ENCODE data around the gene KIF21B.

KIF21B gene

DNA sequence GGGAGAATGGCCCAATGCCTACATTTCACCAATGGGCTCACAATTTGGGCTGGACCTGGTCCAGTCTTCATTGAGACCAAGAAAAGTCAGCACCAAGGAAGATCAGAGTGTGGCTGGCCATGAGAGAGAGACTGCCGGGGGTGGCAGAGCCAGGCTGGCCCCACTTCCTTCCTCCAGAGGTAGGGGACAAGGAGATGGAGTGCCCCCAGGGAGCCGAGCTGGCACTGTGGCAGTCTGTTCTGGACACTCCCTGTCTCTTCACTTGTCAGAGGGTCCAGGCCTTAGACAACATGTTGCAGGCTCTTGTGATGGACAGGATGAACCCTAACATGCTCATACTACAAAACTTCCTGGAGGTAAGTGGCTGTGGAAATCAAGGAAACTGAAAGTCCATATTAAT is 101.1 kb downstream of the KIF21B start:
- H3K4me1 ChIP-seq (ENCODE audit: insufficient read depth, low read length, severe bottlenecking), result no peaks in the 10 kb centered on the region

DNA sequence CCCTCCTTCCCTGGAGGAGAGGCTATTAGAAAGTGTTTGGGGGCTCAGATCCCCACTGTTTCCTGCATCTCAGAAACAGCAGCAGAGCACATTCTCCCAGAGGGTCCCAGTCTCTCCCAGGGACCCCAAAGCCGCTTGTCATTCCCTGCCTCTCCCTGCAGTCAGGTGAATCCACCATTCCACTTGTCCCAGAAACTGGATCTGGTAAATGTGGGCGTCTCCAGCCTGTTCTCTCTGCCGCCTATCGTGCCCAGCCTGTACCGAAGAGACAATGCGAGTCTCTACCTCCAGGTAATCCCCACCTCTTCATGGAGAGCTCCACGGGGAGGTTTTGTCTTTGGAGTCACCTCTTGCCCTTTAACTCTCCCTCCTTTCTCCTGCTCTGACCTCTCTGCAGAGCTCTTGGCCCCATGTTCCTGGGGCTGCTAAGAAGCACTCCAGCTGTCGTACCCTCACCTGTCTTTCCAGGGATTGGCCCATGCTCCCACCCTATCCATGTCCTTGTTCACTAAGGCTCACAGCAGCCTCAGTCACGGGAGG is 101.9 kb downstream of the KIF21B start:
- H3K4me1 ChIP-seq (ENCODE audit: insufficient read depth, low read length, severe bottlenecking), result no peaks in the 10 kb centered on the region
- no peaks in the 10 kb centered on the region for H3K27me3 ChIP-seq (ENCODE audit: insufficient read depth, low read length)
- H2AFZ ChIP-seq (ENCODE audit: low read length), result no peak overlapping the region
- H3K27ac ChIP-seq (ENCODE audit: low read depth, low read length, poor library complexity, severe bottlenecking), result no peak overlapping the region
- no peaks in the 10 kb centered on the region for H4K20me1 ChIP-seq (ENCODE audit: insufficient read depth, low read length)
- H3K4me3 ChIP-seq (ENCODE audit: low read depth, low read length, poor library complexity, severe bottlenecking), result no peak overlapping the region
- H3K79me2 ChIP-seq (ENCODE audit: insufficient read depth, low read length), result no peaks in the 10 kb centered on the region
- no peak overlapping the region for H3K9ac ChIP-seq (ENCODE audit: low read length)
- H3F3A ChIP-seq (ENCODE audit: insufficient read depth, low read length), result no peaks in the 10 kb centered on the region
- H3K4me2 ChIP-seq (ENCODE audit: low read length), result no peak overlapping the region
- TF ChIP-seq, protein P1, sequence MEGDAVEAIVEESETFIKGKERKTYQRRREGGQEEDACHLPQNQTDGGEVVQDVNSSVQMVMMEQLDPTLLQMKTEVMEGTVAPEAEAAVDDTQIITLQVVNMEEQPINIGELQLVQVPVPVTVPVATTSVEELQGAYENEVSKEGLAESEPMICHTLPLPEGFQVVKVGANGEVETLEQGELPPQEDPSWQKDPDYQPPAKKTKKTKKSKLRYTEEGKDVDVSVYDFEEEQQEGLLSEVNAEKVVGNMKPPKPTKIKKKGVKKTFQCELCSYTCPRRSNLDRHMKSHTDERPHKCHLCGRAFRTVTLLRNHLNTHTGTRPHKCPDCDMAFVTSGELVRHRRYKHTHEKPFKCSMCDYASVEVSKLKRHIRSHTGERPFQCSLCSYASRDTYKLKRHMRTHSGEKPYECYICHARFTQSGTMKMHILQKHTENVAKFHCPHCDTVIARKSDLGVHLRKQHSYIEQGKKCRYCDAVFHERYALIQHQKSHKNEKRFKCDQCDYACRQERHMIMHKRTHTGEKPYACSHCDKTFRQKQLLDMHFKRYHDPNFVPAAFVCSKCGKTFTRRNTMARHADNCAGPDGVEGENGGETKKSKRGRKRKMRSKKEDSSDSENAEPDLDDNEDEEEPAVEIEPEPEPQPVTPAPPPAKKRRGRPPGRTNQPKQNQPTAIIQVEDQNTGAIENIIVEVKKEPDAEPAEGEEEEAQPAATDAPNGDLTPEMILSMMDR (IDR thresholded peaks at IDR 0.05; ENCODE audit: low read length), result no peak
- TF ChIP-seq EZH2 (IDR thresholded peaks at IDR 0.05; ENCODE audit: borderline replicate concordance, low read length), result no peak
- no peaks in the 10 kb centered on the region for H3K9me2 ChIP-seq (ENCODE audit: low read depth, low read length)
- H3K9me3 ChIP-seq (ENCODE audit: low read length), result no peaks in the 10 kb centered on the region
- no peaks in the 10 kb centered on the region for H3K36me3 ChIP-seq (ENCODE audit: insufficient read depth, low read length)

More for the DNA sequence above, 101.1 kb downstream of the KIF21B start:
- Histone ChIP-seq H2AFZ (ENCODE audit: low read length) (no peak overlapping the region), H3K79me2 (ENCODE audit: insufficient read depth, low read length) (no peaks in the 10 kb centered on the region), H3K27ac (ENCODE audit: low read depth, low read length, poor library complexity, severe bottlenecking) (no peak overlapping the region), H4K20me1 (ENCODE audit: insufficient read depth, low read length) (no peaks in the 10 kb centered on the region), H3K9me3 (ENCODE audit: low read length) (no peaks in the 10 kb centered on the region), H3K36me3 (ENCODE audit: insufficient read depth, low read length) (no peaks in the 10 kb centered on the region), H3K9ac (ENCODE audit: low read length) (no peak overlapping the region), H3K27me3 (ENCODE audit: insufficient read depth, low read length) (no peaks in the 10 kb centered on the region), H3K4me2 (ENCODE audit: low read length) (no peak overlapping the region), H3F3A (ENCODE audit: insufficient read depth, low read length) (no peaks in the 10 kb centered on the region), H3K9me2 (ENCODE audit: low read depth, low read length) (no peaks in the 10 kb centered on the region), H3K4me3 (ENCODE audit: low read depth, low read length, poor library complexity, severe bottlenecking) (no peak overlapping the region)
- no peak for TF ChIP-seq EZH2 (IDR thresholded peaks at IDR 0.05; ENCODE audit: borderline replicate concordance, low read length)
- TF ChIP-seq, protein P1 (IDR thresholded peaks at IDR 0.05; ENCODE audit: low read length), result no peak

All from OCI-LY1 (cell line).